22Rv1 (cell line): ENCODE results near the gene APEH.

Experiments
- H3K27ac ChIP-seq: fragments of 450-650 bp; 2 replicates; pipeline ENCODE4 v1.5.1; 2017
- ZFX ChIP-seq: fragments of 450-650 bp; IDR thresholded peaks from 2 replicates; pipeline ENCODE4 v1.6.1; 2017; ENCODE audit warnings: antibody characterized with exemption, borderline replicate concordance
- TF ChIP-seq, protein P1 (sequence below): fragments of 450-650 bp; IDR thresholded peaks from 2 replicates; pipeline ENCODE4 v1.5.1; 2017; ENCODE audit warnings: mild to moderate bottlenecking

The APEH gene

DNA sequence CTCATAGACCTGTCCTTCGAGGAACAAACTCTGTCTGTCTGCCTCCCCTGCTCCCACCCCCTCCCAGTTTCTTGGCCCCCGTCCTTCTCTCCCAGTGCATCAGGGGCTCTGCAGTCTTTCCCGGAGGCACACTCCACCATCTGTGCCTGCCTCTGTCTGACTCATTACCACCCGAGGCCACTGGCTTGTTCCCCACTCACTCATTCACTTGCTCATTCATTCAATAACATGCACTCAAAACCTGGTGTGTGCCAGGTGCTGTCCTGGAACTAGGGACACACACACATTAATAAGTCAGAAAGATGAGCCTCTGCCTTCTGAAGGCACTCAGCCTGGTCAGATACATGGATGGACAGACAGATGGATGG is 32.9 kb downstream of the APEH start:
- no peak for TF ChIP-seq ZFX
- TF ChIP-seq, protein P1, sequence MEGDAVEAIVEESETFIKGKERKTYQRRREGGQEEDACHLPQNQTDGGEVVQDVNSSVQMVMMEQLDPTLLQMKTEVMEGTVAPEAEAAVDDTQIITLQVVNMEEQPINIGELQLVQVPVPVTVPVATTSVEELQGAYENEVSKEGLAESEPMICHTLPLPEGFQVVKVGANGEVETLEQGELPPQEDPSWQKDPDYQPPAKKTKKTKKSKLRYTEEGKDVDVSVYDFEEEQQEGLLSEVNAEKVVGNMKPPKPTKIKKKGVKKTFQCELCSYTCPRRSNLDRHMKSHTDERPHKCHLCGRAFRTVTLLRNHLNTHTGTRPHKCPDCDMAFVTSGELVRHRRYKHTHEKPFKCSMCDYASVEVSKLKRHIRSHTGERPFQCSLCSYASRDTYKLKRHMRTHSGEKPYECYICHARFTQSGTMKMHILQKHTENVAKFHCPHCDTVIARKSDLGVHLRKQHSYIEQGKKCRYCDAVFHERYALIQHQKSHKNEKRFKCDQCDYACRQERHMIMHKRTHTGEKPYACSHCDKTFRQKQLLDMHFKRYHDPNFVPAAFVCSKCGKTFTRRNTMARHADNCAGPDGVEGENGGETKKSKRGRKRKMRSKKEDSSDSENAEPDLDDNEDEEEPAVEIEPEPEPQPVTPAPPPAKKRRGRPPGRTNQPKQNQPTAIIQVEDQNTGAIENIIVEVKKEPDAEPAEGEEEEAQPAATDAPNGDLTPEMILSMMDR = no peak
- no peak overlapping the region for H3K27ac ChIP-seq

DNA sequence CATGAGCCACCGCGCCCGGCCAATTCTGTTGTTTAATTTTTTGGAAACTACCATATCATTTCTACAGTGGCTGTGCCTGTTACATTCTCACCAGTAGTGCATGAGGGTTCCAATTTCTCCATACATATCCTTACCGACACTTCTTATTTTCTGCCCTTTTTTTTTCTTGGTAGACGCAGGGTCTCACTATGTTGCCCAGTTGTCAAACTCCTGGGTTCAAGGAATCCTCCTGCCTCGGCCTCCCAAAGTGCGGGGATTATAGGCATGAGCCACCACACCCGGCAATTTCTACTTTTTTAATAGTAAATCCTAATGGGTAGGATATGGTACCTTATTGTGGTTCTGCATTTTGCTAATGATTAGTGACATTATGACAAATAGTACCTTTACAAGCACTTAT is 35.7 kb downstream of the APEH start:
- H3K27ac ChIP-seq = no peak overlapping the region
- TF ChIP-seq, protein P1 = no peak
- no peak for TF ChIP-seq ZFX

DNA sequence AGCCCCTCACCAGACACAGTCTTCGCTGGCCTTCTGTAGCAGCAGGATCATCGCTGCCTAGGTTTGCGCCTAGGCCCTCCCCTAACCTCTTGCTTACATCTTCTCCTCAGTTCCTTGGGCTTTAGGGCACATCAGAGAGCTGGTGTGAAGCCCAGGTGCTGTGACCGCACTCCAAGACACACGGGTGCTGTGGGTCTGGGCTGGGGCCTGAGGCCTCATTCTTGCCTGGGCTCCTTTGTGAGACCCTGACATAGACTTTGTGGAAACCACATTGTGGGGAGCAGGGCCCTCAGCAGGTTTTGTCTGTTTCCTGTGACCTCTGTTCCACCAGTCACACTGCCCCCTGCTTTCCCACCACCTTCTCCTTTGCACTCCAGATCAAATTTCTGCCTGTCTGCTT is 37.3 kb downstream of the APEH start:
- H3K27ac ChIP-seq = no peak overlapping the region
- no peak for TF ChIP-seq ZFX
- TF ChIP-seq, protein P1 = no peak

DNA sequence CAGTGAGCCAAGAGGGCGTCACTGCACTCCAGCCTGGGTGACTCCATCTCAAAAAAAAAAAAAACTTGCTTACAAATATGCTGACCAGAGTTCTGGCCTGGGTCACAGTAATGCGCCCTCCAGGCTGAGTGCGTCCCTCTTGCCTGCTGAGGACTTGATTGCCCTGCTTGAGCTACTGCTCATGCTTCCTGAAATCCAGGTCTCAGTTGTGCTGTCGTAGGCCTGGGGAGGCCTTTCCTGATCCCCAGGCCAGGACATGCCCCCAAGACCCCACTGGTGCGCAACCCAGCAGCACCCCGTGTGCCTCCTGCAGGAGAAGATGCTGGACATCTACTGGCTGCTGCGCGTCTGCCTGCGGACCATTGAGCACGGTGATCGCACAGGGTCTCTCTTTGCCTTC is 38.0 kb downstream of the APEH start:
- TF ChIP-seq, protein P1 = no peak
- no peak for TF ChIP-seq ZFX

DNA sequence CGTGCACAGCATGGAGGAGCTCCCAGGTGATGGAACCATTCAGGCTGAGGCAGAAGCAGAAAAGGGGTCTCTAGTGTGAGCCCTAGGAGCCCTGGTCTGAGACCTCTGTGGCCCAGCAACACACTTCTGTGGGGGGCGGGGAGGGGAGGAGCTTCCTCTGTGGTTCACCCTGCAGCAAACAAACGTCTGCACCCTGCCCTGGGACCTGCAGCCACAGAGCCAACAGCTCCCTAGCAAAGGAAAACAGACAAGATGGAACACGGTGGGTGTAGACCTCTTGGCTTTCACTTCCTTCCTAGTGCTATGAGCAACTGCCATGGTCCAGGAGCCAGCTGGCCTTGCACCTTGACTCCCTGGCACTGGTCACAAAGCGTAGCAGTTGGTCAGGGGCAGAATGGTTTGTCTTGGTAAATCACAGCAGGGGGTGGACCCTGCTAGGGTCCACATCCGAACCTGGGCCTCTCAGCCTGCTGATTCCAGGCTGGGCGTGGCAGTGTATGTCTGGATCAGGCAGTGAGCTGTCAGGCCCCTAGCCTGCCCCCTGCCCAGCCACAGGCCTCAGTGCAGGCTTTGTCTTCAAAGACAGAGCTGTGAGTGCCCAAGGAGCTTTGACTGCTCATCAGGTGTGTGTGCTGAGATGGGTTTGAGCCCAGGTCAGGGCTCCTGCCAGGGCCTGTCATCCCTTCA is 38.6 kb downstream of the APEH start:
- no peak overlapping the region for H3K27ac ChIP-seq
- no peak for TF ChIP-seq ZFX
- TF ChIP-seq, protein P1 = no peak

More for the DNA sequence above, 38.0 kb downstream of the APEH start:
- H3K27ac ChIP-seq = no peak overlapping the region

DNA sequence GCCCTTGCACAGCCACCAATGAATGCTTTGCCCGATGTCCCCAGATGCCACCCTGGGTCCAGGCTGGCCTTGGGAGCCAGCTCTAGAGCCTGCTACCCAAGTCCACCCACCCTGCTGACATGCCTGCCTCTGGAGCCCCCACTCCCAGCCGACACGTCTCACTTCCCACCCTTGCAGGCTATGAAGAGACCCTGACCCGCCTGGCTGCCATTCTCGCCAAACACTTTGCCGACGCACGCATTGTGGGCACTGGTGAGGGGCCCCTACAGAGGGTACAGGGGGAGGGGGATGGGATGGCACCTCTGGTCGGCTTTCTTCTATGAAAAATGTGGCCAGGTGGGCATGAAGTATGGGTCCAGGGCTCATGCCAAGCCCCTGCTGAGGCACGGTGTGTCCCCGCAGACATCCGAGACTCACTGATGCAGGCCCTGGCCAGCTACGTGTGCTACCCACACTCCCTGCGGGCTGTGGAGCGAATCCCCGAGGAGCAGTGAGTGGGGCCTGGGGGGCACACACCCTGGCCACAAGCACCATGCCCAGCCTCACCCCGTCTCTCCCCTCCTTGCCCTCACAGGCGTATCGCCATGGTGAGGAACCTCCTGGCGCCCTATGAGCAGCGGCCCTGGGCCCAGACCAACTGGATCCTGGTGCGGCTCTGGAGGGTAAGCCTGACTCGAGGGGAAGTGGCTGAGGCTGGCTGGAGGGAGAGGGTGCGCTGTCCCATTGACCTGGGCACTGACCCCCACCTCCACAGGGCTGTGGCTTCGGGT is 39.4 kb downstream of the APEH start:
- TF ChIP-seq, protein P1 = no peak
- TF ChIP-seq ZFX = no peak
- no peak overlapping the region for H3K27ac ChIP-seq
